ENCODE measurements around the gene DNAJC4.

Gene DNAJC4

GRCh38 chr11:64268893-64269539 lies 38.7 kb downstream of the DNAJC4 start:
- TF ChIP-seq GATA2 (IDR thresholded peaks at IDR 0.05; ENCODE audit: low read depth, low read length), result no peak
- no peak for TF ChIP-seq GATA3 (IDR thresholded peaks at IDR 0.05; ENCODE audit: low read depth, low read length)

DNA sequence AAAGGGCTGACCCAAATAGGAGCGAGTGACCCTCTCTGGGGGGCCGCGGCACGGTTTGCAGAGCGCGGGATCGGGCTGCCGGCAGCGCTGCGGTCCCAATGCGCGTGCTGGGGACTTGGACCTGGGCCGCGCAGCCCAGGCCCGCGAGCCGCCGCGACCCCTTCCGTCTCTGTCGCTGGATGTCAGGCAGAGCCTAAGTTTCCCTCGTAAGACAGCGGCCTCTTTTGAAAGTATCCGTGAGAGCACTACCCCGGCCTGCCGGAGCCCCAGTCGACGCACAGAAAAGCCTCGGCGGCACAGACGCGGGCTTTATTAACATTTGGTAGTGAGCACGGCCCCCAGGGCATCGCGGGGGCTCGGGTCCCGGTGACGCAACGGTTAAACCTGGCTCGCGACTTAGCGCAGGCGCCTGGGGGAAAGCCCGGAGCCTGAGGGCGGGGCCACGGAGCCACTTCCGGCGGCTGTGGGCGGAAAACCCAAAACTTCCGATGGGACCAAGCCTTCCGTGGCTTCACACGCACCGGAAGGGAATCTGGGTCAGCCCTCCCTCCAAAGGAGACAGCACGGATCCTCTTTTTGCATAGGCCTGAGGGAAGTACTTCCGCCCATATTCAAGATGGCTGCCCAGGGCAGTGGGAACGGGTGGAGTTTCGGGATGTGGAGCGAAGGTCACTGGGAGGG lies 39.3 kb downstream of the DNAJC4 start:
- no peak for TF ChIP-seq GATA3 (IDR thresholded peaks at IDR 0.05; ENCODE audit: low read depth, low read length)
- no peak for TF ChIP-seq GATA2 (IDR thresholded peaks at IDR 0.05; ENCODE audit: low read depth, low read length)

DNA sequence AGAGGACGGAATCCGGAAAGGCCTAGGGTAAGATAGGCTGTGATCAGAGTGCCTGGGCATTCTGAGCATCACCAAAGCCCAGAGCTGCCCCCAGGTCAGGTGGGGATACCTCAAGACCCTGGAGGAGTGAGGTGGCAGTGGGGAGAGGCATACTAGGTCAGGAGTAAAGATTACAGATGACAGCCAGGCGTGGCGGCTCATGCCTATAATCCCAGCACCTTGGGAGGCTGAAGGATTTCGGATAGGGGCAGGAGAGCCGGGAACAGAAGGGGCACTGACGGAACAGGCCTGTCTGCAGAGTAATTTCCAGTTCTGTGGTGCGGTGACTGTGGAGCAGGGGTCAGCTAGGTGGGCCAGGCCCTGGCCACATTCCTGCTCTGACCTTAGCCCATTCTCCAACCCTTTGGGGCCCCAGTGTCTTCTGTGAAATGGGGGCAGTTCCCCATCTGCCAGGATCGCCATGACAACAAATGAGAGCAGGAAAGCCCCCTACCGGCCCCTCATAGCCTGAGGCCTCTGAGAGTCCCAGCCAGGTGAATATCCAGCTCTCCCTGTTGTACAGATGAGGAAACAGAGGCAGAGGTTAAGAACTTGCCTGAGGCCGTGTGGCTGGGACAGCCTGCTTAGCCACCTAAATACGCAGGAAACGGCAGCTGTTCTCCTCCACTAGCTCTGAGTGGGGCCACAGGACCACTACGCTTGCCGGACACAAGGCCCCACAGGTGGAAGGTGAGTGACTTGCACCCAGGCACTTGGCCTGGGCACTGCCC lies 44.9 kb downstream of the DNAJC4 start:
- TF ChIP-seq GATA2 (IDR thresholded peaks at IDR 0.05; ENCODE audit: low read depth, low read length), result no peak
- no peak for TF ChIP-seq GATA3 (IDR thresholded peaks at IDR 0.05; ENCODE audit: low read depth, low read length)

DNA sequence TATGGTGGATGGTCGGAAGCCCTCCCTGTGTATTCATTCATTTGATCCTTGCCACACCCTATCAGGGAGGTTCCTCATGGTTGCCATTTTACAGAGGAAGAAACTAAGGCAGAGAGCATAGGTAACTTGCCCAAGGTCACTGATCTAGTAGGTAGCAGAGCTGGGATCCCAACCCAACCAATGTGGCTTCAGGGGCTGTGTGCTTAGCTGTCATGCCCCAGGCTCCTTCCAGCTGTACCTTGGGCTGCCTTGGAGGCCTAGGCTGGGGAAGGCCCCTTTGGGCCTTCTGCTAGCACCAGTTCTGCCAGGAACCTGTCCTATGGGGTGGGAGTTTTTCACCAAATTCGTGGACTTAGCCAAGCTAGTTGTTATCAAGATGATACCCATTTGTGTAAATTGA lies 45.5 kb downstream of the DNAJC4 start:
- TF ChIP-seq GATA2 (IDR thresholded peaks at IDR 0.05; ENCODE audit: low read depth, low read length), result no peak
- TF ChIP-seq GATA3 (IDR thresholded peaks at IDR 0.05; ENCODE audit: low read depth, low read length), result no peak

DNA sequence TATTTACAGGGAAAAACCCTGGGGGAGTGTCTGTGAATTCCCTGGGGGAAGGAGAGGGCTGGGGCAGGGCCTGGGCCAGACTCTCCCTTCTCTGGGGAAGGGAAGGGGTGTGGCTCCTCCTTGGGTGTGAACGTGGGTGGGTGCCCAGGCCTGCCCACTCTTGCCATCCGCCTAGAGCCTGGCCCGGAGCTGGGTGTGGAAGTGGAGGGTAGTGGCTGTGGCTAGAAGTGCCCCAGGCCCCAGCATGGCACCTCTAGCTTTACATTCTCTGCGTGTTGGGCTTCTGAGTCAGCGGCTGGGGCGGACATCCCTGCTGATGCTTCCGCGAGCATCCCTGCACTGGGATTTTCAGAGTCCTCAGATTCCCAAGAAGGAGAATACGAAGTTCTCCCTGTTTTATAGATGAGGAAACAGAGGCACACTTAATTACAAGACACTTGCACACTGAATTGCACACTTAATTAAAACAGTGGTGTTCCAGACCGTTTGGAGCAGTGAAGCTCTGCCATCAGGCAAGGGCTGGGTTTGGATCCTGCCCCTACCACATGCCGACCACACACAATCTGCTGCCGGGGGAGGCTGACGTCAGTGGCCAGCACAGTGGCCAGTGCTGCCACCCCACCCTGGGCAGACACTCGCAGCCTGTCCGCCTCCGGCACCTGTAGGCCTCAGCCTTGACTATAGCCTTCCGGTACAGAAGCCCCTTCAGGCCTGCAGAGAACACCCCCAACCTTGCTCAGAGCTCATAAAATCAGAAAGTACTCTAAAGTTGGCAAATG lies 46.5 kb downstream of the DNAJC4 start:
- TF ChIP-seq GATA2 (IDR thresholded peaks at IDR 0.05; ENCODE audit: low read depth, low read length) (no peak), GATA3 (IDR thresholded peaks at IDR 0.05; ENCODE audit: low read depth, low read length) (no peak)

DNA sequence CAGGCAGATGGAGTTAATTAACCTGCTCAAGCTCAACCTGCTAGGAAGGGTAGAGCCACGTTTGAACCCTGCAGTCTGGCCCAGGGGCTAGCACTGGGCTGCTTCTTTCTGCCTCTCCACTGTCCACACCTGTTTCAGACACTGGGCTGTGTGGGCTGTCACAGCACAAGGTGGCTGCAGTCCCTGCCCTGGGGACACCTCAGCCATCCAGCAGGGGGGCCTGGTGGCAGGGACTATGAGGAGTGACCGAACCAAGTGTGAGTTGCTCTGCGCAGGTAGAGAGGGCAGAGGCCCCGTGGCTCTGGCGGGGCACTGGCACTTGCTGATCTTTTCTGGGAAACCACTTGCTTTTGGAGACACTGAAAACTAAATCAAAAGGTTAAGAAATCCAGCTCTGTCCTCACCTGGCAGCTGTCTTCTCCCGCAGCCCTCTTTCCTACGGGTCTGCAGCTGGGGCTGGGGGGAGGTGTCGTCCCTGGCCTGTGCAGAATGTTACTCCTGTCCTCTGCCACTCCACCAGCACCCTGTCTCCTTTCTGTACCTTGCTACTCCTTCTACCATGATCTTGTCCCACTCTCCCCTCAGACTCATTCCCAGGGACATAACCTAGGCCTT lies 48.3 kb downstream of the DNAJC4 start:
- TF ChIP-seq GATA3 (IDR thresholded peaks at IDR 0.05; ENCODE audit: low read depth, low read length) (no peak), GATA2 (IDR thresholded peaks at IDR 0.05; ENCODE audit: low read depth, low read length) (no peak)

DNA sequence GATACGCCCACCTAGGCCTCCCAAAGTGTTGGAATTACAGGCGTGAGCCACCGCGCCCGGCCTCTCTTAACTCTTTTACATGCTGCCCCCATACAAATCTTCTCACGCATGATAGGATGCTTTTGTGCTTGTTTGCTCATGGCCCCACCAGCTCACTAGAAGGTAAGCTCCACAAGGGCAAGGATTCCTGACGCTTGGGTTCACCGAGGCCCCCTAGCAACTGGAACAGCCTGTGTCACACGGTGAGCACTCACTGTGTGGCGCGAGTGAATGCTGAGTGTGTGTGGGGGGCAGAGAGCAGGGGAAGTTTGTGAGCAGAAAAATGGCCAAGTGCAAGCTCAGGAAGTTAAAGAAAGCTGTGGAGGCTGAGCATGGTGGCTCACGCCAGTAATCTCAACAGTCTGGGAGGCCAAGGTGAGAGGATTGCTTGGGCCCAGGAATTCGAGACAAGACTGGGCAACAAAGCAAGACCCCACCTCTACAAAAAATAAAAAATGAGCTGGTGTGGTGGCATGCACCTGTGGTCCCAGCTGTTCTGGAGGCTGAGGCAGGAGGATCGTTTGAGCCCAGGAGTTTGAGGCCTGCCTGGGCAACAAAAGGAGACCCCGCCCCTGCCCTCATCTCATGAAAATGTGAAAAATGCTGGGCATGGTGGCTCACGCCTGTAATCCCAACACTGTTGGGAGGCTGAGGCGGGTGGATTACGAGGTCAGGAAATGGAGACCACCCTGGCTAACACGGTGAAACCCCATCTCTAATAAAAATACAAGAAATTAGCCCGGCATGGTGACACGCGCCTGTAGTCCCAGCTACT lies 51.8 kb downstream of the DNAJC4 start:
- TF ChIP-seq GATA3 (IDR thresholded peaks at IDR 0.05; ENCODE audit: low read depth, low read length) (no peak), GATA2 (IDR thresholded peaks at IDR 0.05; ENCODE audit: low read depth, low read length) (no peak)

- TF ChIP-seq GATA3 (IDR thresholded peaks at IDR 0.05; ENCODE audit: low read depth, low read length) (no peak), GATA2 (IDR thresholded peaks at IDR 0.05; ENCODE audit: low read depth, low read length) (no peak)
Observed at GRCh38 chr11:64283092-64283491, 52.7 kb downstream of the DNAJC4 start.

Measured in SH-SY5Y (cell line).